Endothelial cell of umbilical vein (primary cell): Measurements from ENCODE around the gene HMGB3. TPM values are rescaled to one million over a fixed set of nuclear protein-coding genes. Genes with fewer than 3 reads are reported as not detected.

Experiments used
- BruUV-seq: library from RNA; stranded (reverse); fragments of 400-500 nt; replicated peaks from 2 replicates; lab custom pipeline; 2021; lab: Mats Ljungman, UMichigan
- CTCF ChIA-PET: fragments of 300-600, 350-600 bp; sonication (Branson Sonifier 250); formaldehyde crosslinking; loops from one replicate; lab custom pipeline; 2021; ENCODE audit warnings: antibody characterized with exemption, inconsistent platforms; lab: Charles Lee
- POLR2A ChIA-PET: fragments of 300-600, 350-600 bp; sonication (Branson Sonifier 250); formaldehyde crosslinking; loops from one replicate; lab custom pipeline; 2021; ENCODE audit warnings: antibody characterized with exemption, inconsistent platforms; lab: Charles Lee
- DNase-seq: peaks from one replicate; pipeline ENCODE4 v3.0.0-alpha.2; 2011; ENCODE audit warnings: low read depth, low spot score
- FAIRE-seq: peaks from 2 replicates; lab custom pipeline; 2011; peaks lifted over from hg19 to GRCh38; lab: Jason Lieb, UNC
- H2AFZ ChIP-seq: 2 replicates; pipeline ENCODE4 v1.6.0; 2012; ENCODE audit warnings: low read depth, low read length, control low read depth, inconsistent platforms
- H3K27ac ChIP-seq: 2 replicates; pipeline ENCODE4 v1.5.1; 2011; ENCODE audit warnings: low read depth, mild to moderate bottlenecking, control low read depth, low read length, moderate library complexity; ENCODE audit not compliant: insufficient read depth
- H3K27me3 ChIP-seq, 2 experiments: 2 replicates each; pipeline versions ENCODE4 v1.6.0 to v1.6.1; 2011; ENCODE audit warnings: low read length in 2 of 2, mixed read lengths in 1 of 2; ENCODE audit not compliant: control insufficient read depth in 2 of 2, insufficient read depth in 2 of 2
- H3K36me3 ChIP-seq, 2 experiments: 2 replicates in 1 of 2; 3 replicates in 1 of 2; pipeline ENCODE4 v1.5.1; 2011; ENCODE audit warnings: low read length in 2 of 2, mild to moderate bottlenecking in 1 of 2, moderate library complexity in 1 of 2; ENCODE audit not compliant: control insufficient read depth in 2 of 2, insufficient read depth in 2 of 2; ENCODE audit errors: extremely low read depth in 1 of 2
- H3K4me1 ChIP-seq: 3 replicates; pipeline ENCODE4 v1.5.1; 2011; ENCODE audit warnings: mild to moderate bottlenecking, low read length; ENCODE audit not compliant: control insufficient read depth, insufficient read depth; ENCODE audit errors: extremely low read depth
- H3K4me2 ChIP-seq: 2 replicates; pipeline ENCODE4 v1.6.1; 2011; ENCODE audit warnings: low read length, control low read depth, mixed read lengths; ENCODE audit not compliant: insufficient read depth
- H3K4me3 ChIP-seq, 3 experiments: fragments of 200-600 bp in 1 of 3; sonication (generic), shearing (Covaris generic) in 1 of 3; replicated peaks in 1 of 3; 2 replicates each; pipeline ENCODE4 v1.5.1; 2011 to 2016; ENCODE audit warnings: control low read depth in 3 of 3, low read length in 3 of 3, mild to moderate bottlenecking in 2 of 3, inconsistent platforms in 1 of 3, low read depth in 1 of 3, moderate library complexity in 1 of 3; ENCODE audit not compliant: insufficient read depth in 1 of 3
- H3K79me2 ChIP-seq: 2 replicates; pipeline ENCODE4 v1.6.0; 2012; ENCODE audit warnings: low read length, inconsistent platforms; ENCODE audit not compliant: control insufficient read depth, insufficient read depth
- H3K9ac ChIP-seq: replicated peaks from 2 replicates; pipeline ENCODE3; 2011; ENCODE audit warnings: low read length, control low read depth; ENCODE audit not compliant: insufficient read depth; ENCODE audit errors: extremely low read depth
- H3K9me1 ChIP-seq: replicated peaks from 3 replicates; pipeline ENCODE4 v1.6.0; 2011; ENCODE audit warnings: mild to moderate bottlenecking, low read length; ENCODE audit not compliant: control insufficient read depth, insufficient read depth; ENCODE audit errors: extremely low read depth
- H3K9me3 ChIP-seq: replicated peaks from 2 replicates; pipeline ENCODE4 v1.5.1; 2012; ENCODE audit warnings: low read length, inconsistent platforms; ENCODE audit not compliant: control insufficient read depth, insufficient read depth
- H4K20me1 ChIP-seq: replicated peaks from 2 replicates; pipeline ENCODE3; 2011; ENCODE audit warnings: mild to moderate bottlenecking, low read length; ENCODE audit not compliant: control insufficient read depth, insufficient read depth; ENCODE audit errors: extremely low read depth
- EZH2 ChIP-seq: IDR thresholded peaks from 2 replicates; pipeline ENCODE4 v1.6.1; 2012; ENCODE audit warnings: borderline replicate concordance, low read depth, mild to moderate bottlenecking, moderate library complexity, low read length, inconsistent platforms; ENCODE audit not compliant: severe bottlenecking
- FOS ChIP-seq: IDR thresholded peaks from 2 replicates; pipeline ENCODE4 v1.6.1; 2011; ENCODE audit warnings: mild to moderate bottlenecking, low read length, moderate library complexity, borderline replicate concordance; ENCODE audit not compliant: insufficient read depth
- GATA2 ChIP-seq: IDR thresholded peaks from 2 replicates; pipeline ENCODE4 v1.7.0; 2011; ENCODE audit warnings: low read depth, mild to moderate bottlenecking, moderate library complexity, mixed read lengths, low read length; ENCODE audit not compliant: insufficient read length, insufficient read depth
- JUN ChIP-seq: IDR thresholded peaks from 2 replicates; pipeline ENCODE4 v1.6.1; 2011; ENCODE audit warnings: borderline replicate concordance, low read depth; ENCODE audit not compliant: insufficient read length, insufficient read depth
- MAX ChIP-seq: IDR thresholded peaks from 2 replicates; pipeline ENCODE4 v1.6.1; 2011; ENCODE audit not compliant: insufficient read depth, insufficient read length
- MYC ChIP-seq: IDR thresholded peaks from one replicate; pipeline ENCODE4 v1.6.1; 2011; ENCODE audit warnings: mild to moderate bottlenecking, low read depth, low read length
- POLR2A ChIP-seq: IDR thresholded peaks from 2 replicates; pipeline ENCODE4 v1.6.1; 2012; ENCODE audit warnings: low read depth, mild to moderate bottlenecking, control low read depth, low read length
- POLR2AphosphoS5 ChIP-seq: IDR thresholded peaks from 2 replicates; pipeline ENCODE4 v1.6.1; 2012; ENCODE audit warnings: low read depth, mild to moderate bottlenecking, control low read depth, low read length, moderate library complexity; ENCODE audit not compliant: insufficient read depth
- dilution Hi-C: fragments of 300-500 bp; cut with MboI; formaldehyde crosslinking; loops from one replicate; pipeline ENCODE4 v1.15.0; 2019; ENCODE audit warnings: low sequenced_read_pairs; ENCODE audit not compliant: extremely low pct_ligation_motif_present
- intact Hi-C: fragments of 100-400 bp; cut with micrococcal nuclease; formaldehyde crosslinking; loops from one replicate; pipeline ENCODE4 v1.10.0; 2022
- polyA plus RNA-seq, 4 experiments: library from polyadenylated mRNA; depleted of rRNA in 3 of 4; stranded (reverse) in 3 of 4; unstranded in 1 of 4; fragments of >200 nt; gene quantifications; 2 replicates each; pipeline versions ENCODE4 v1.2.1 to v1.2.3, GENCODE V29; 2011 to 2012; ENCODE audit warnings: missing spikeins in 1 of 4
- total RNA-seq: library from RNA; stranded (reverse); gene quantifications from 2 replicates; pipeline ENCODE4 v1.2.3, GENCODE V29; 2021
- TF ChIP-seq, protein P1 (sequence below), 2 donors: IDR thresholded peaks; 1 replicate in 1 of 2; 2 replicates in 1 of 2; pipeline ENCODE4 v1.5.1; 2011; ENCODE audit warnings: low read length in 2 of 2, mild to moderate bottlenecking in 2 of 2, moderate library complexity in 2 of 2, control low read depth in 1 of 2, inconsistent platforms in 1 of 2, low read depth in 1 of 2; ENCODE audit not compliant: insufficient read depth in 1 of 2; ENCODE audit errors: extremely low read depth in 1 of 2

Gene HMGB3
- total and polyA plus RNA-seq, 2 donors (not counting 3 experiments of a cell fraction or from before 2014, with no cell fraction given): 13.7 to 124 TPM

- ChIA-PET CTCF (no interaction called here), POLR2A (no interaction called here)
- H3K4me2 ChIP-seq: no peak overlapping the region
These were observed 26.4 kb downstream of the HMGB3 start for GRCh38 chrX:151009582-151009981.

More at GRCh38 chrX:151009582-151009981, 26.4 kb downstream of the HMGB3 start:
- no peaks in the 10 kb centered on the region for H3K36me3 ChIP-seq
- no peak for TF ChIP-seq JUN
- TF ChIP-seq FOS: no peak
- no peak for TF ChIP-seq POLR2A
- no peak for TF ChIP-seq MYC
- no peak for TF ChIP-seq POLR2AphosphoS5
- TF ChIP-seq GATA2: no peak
- TF ChIP-seq, protein P1, sequence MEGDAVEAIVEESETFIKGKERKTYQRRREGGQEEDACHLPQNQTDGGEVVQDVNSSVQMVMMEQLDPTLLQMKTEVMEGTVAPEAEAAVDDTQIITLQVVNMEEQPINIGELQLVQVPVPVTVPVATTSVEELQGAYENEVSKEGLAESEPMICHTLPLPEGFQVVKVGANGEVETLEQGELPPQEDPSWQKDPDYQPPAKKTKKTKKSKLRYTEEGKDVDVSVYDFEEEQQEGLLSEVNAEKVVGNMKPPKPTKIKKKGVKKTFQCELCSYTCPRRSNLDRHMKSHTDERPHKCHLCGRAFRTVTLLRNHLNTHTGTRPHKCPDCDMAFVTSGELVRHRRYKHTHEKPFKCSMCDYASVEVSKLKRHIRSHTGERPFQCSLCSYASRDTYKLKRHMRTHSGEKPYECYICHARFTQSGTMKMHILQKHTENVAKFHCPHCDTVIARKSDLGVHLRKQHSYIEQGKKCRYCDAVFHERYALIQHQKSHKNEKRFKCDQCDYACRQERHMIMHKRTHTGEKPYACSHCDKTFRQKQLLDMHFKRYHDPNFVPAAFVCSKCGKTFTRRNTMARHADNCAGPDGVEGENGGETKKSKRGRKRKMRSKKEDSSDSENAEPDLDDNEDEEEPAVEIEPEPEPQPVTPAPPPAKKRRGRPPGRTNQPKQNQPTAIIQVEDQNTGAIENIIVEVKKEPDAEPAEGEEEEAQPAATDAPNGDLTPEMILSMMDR (IDR thresholded peaks at IDR 0.05; ENCODE audit: extremely low read depth in 1 of 2, insufficient read depth in 1 of 2, low read depth in 1 of 2, low read length in 2 of 2): no peak
- no peak for TF ChIP-seq MAX
- TF ChIP-seq EZH2: no peak
- DNase-seq (no peak), FAIRE-seq (no peak)
- dilution Hi-C loops: no loop called here
- H3K4me3 ChIP-seq: no peak overlapping the region
- H3K27me3 ChIP-seq: no peaks in the 10 kb centered on the region
- BruUV-seq: no TSS peak
- H3K4me1 ChIP-seq: no peaks in the 10 kb centered on the region
- H3K27ac ChIP-seq: no peak overlapping the region
- H4K20me1 ChIP-seq: no peaks in the 10 kb centered on the region
- H3K9me1 ChIP-seq: no peaks in the 10 kb centered on the region
- no peak overlapping the region for H3K9ac ChIP-seq
- H2AFZ ChIP-seq: no peak overlapping the region
- no peaks in the 10 kb centered on the region for H3K9me3 ChIP-seq
- H3K79me2 ChIP-seq: no peaks in the 10 kb centered on the region
- intact Hi-C loops: no loop called here
